DMS53 (cell line): ENCODE measurements around the gene PSG4.
"Not testable (repeated sequence)": the region's sequence is repeated elsewhere in the genome, so short reads cannot be mapped to it uniquely, and the experiment has no call there.

Source experiments
- DNase-seq: peaks from one replicate; lab custom pipeline; 2025; lab: John Stamatoyannopoulos, UW

The PSG4 gene

GRCh38 chr19:43198686-43199419, 6.6 kb downstream of the PSG4 start:
- DNase-seq, result peak; percentile 4

GRCh38 chr19:43197666-43198397, 7.6 kb downstream of the PSG4 start:
- DNase-seq, result not testable (repeated sequence)

GRCh38 chr19:43194397-43194796, 11.0 kb downstream of the PSG4 start:
- DNase-seq, result not testable (repeated sequence)

- DNase-seq, result not testable (repeated sequence)
Measured at GRCh38 chr19:43192381-43193155, 12.9 kb downstream of the PSG4 start.

- not testable (repeated sequence) for DNase-seq
Measured at GRCh38 chr19:43188092-43188491, 17.3 kb downstream of the PSG4 start.

GRCh38 chr19:43186311-43186935, 19.0 kb downstream of the PSG4 start, which contains the start of gene PSG5:
PSG5 (minus strand) TSS chr19:43186536; CDS start chr19:43186405, 131 bp downstream.
- DNase-seq, result not testable (repeated sequence)

DNA sequence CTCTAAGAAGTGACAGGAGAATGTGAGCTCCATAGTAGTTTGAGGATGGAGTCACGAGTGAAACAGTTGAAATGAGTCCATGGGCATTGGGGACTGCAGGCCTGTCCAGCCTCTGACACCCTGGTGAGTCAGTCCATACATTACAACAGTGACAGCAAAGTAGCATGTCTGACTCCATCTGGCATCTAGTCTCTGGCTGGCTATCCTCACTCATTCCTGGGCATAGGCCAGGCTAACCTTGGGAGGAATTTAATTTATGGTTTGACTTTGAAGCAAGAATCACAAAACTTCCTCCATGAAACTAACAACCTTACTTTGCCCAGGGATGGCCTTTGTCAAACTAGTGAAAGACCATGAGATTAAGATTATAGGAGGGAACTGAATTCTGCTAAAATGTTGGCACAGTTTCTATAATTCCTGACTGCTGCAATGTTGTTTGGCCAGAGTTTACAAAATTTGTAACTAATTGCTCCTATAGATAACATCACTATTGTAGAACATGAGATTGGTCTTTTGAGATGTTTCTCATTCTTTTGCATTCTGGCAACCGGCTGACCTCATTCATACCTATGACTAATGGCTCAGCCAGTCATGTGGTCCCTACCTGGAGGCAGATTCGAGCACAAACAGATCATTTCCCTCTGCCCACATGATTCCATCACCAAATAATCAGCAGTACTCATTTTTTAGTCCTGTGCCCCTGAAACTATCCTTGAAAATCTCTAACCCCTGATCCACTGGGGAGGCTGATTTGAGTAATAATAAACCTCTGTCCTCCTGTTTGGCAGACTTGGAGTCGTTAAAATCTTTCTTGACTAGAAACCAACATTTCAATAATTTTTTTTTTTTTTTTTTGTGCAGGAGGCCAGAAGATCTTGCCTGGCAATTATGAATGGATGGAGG, 23.3 kb downstream of the PSG4 start:
- not testable (repeated sequence) for DNase-seq

- DNase-seq, result not testable (repeated sequence)
Measured at GRCh38 chr19:43179569-43180147, 25.8 kb downstream of the PSG4 start.

DNA sequence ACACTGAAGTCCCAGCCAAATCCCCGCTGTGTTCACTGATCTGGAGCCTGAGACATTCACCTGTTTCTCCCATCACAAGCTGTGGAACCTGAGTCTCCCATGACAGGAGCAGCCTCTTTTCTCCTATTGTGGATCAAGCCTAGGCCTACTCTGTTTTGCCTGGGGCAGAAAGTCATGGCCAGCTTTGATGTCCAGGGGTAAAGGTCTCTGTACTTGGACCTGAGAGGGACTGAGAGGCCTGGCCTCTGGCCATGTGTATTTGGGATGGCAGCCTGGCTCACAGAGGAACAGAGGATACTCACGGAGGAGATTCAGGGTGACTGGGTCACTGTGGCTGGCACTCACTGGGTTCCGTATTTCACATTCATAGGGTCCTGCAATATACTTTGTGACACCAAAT, 26.9 kb downstream of the PSG4 start:
- not testable (repeated sequence) for DNase-seq

GRCh38 chr19:43165906-43166305, 39.5 kb downstream of the PSG4 start:
- not testable (repeated sequence) for DNase-seq

DNA sequence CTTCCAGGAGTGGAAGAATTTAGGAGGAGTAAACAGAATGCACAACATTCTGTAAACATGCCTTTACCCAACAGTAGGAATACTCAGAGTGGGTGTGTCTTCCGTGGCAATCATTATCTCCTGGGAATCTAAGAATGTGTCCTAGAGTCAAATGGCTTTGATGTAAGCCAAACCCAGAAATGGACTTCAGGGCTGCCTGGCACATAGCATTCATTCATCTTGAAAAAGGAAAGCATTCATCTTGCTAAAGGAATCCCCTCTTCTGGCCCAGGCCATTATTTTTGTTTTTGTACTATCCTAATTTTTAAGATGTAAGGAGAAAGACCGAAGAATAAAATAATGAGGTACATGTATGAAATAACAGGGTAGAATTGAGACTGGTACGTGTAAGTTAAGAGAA, 42.3 kb downstream of the PSG4 start:
- DNase-seq, result not testable (repeated sequence)

GRCh38 chr19:43162261-43162660, 43.2 kb downstream of the PSG4 start:
- not testable (repeated sequence) for DNase-seq

GRCh38 chr19:43152214-43152613, 53.2 kb downstream of the PSG4 start:
- DNase-seq, result no peak

DNA sequence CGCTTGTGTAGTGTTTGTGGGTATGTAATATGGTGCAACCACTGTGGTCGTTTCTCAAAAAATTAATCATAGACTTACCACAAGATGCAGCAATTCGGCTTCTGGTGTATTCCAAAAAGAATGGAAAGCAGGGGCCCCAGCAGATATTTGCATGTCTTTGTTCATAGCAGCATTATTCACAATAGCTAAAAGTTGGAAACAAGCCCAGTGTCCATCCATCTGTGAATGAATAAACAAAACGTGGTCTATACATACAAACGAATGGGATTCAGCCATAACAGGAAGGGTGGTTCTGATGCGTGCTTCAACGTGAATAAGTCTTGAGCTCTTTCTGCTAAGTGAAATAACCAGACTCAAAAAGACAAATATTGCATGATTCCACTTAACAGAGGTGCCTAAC, 55.6 kb downstream of the PSG4 start:
- peak; percentile 42 for DNase-seq

GRCh38 chr19:43148233-43148632, 57.2 kb downstream of the PSG4 start:
- DNase-seq, result no peak
